Neural crest cell (in vitro differentiated cells): ENCODE results near the gene C1QTNF8. TPM values are rescaled to one million over a fixed set of nuclear protein-coding genes. Genes with fewer than 3 reads are reported as not detected.

Source experiments
- DNase-seq: peaks from one replicate; pipeline ENCODE4 v3.0.0; 2021; ENCODE audit warnings: low read depth, mixed read lengths, low spot score
- H3K27ac Mint-ChIP-seq: one replicate; pipeline ENCODE4 v1.8.0; 2021; ENCODE audit warnings: mild to moderate bottlenecking, mixed read lengths; ENCODE audit not compliant: unreplicated experiment
- H3K27me3 Mint-ChIP-seq: 2 replicates; pipeline ENCODE4 v1.8.0; 2021; ENCODE audit warnings: low read depth, mild to moderate bottlenecking, mixed read lengths
- H3K36me3 Mint-ChIP-seq: 2 replicates; pipeline ENCODE4 v1.8.0; 2021; ENCODE audit warnings: low read depth, mild to moderate bottlenecking, mixed read lengths
- H3K4me1 Mint-ChIP-seq: 2 replicates; pipeline ENCODE4 v1.8.0; 2021; ENCODE audit warnings: mixed read lengths
- H3K4me3 Mint-ChIP-seq: one replicate; pipeline ENCODE4 v1.8.0; 2021; ENCODE audit warnings: mild to moderate bottlenecking, mixed read lengths
- H3K9me3 Mint-ChIP-seq: 2 replicates; pipeline ENCODE4 v1.8.0; 2021; ENCODE audit warnings: mixed read lengths
- CTCF ChIP-seq: fragments of 200-600 bp; sonication (generic); conservative IDR thresholded peaks from 2 replicates; pipeline ENCODE4 v1.5.0; 2021; ENCODE audit warnings: antibody characterized with exemption, mild to moderate bottlenecking
- total RNA-seq: library from RNA; stranded (reverse); gene quantifications from 2 replicates; pipeline ENCODE4 v1.2.1, GENCODE V29; 2021

C1QTNF8 gene
- total RNA-seq, 1 donor from 2014 or later, result 0.19 TPM

GRCh38 chr16:1130382-1130781 is 34.3 kb upstream of the C1QTNF8 start:
- no peaks in the 10 kb centered on the region for H3K9me3 Mint-ChIP-seq
- H3K4me3 Mint-ChIP-seq, result no peak overlapping the region
- H3K27ac Mint-ChIP-seq, result no peak overlapping the region
- no peaks in the 10 kb centered on the region for H3K27me3 Mint-ChIP-seq
- DNase-seq, result no peak
- no peak for TF ChIP-seq CTCF
- H3K4me1 Mint-ChIP-seq, result no peaks in the 10 kb centered on the region
- no peaks in the 10 kb centered on the region for H3K36me3 Mint-ChIP-seq

GRCh38 chr16:1129106-1129960 is 33.3 kb upstream of the C1QTNF8 start:
- Mint-ChIP-seq H3K27me3 (no peaks in the 10 kb centered on the region), H3K9me3 (no peaks in the 10 kb centered on the region), H3K27ac (no peak overlapping the region), H3K4me1 (no peaks in the 10 kb centered on the region), H3K4me3 (no peak overlapping the region), H3K36me3 (no peaks in the 10 kb centered on the region)
- DNase-seq, result no peak
- TF ChIP-seq CTCF, result no peak

DNA sequence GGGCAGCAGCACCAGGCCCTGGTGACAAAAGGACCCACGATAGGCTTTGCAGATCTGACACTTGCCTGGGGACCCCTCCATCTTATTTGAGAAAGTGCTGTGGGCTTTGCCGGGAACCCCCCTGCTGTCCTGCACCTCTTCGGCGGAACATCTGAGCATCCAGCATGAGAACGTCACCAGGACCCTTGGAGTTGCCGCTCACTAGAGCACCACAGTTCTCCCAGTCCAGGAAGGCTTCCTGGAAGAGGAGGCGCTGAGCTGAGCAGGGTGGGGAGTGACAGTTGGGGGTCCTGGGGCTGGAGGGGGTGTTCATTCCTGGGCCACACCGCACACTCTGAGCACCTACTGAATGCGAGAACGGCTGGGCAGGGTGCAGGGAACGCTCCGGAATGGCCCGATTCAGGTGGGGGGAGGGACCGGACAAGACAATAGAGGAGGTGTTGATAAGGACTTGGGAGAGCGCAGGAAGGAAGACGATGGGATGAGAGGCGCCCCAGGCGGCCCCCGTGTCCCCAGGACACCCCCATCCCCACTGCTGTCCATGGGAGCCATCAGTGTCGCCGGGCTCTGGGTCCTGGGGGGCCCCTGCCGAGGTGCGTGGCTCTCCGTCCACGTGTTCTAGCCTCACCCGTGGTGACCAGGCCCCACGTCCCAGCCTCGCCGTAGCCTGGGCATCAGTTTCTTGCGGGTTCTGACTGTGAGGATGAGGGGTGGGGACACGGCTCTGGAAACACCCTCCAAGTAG is 32.1 kb upstream of the C1QTNF8 start:
- no peaks in the 10 kb centered on the region for H3K36me3 Mint-ChIP-seq
- no peaks in the 10 kb centered on the region for H3K4me1 Mint-ChIP-seq
- H3K27ac Mint-ChIP-seq, result no peak overlapping the region
- no peak overlapping the region for H3K4me3 Mint-ChIP-seq
- no peak for DNase-seq
- H3K27me3 Mint-ChIP-seq, result no peaks in the 10 kb centered on the region
- no peak for TF ChIP-seq CTCF
- H3K9me3 Mint-ChIP-seq, result no peaks in the 10 kb centered on the region

GRCh38 chr16:1127101-1127500 is 31.1 kb upstream of the C1QTNF8 start:
- DNase-seq, result no peak
- Mint-ChIP-seq H3K4me1 (no peaks in the 10 kb centered on the region), H3K27ac (no peak overlapping the region), H3K9me3 (no peaks in the 10 kb centered on the region), H3K27me3 (no peaks in the 10 kb centered on the region), H3K36me3 (no peaks in the 10 kb centered on the region), H3K4me3 (no peak overlapping the region)
- TF ChIP-seq CTCF, result no peak

- Mint-ChIP-seq H3K4me1 (no peaks in the 10 kb centered on the region), H3K9me3 (no peaks in the 10 kb centered on the region), H3K4me3 (no peak overlapping the region)
Measured at GRCh38 chr16:1126586-1126985, 30.5 kb upstream of the C1QTNF8 start.

More at GRCh38 chr16:1126586-1126985, 30.5 kb upstream of the C1QTNF8 start:
- TF ChIP-seq CTCF, result no peak
- no peak overlapping the region for H3K27ac Mint-ChIP-seq
- H3K36me3 Mint-ChIP-seq, result no peaks in the 10 kb centered on the region
- DNase-seq, result no peak
- no peaks in the 10 kb centered on the region for H3K27me3 Mint-ChIP-seq
